HepG2 (cell line): ENCODE data around the gene SPEM2. TPM values are rescaled to one million over a fixed set of nuclear protein-coding genes. Genes with fewer than 3 reads are reported as not detected.
A peak's percentile ranks its signal among the peaks of the same experiment; 100 is the strongest.

Source experiments
- BRCA1 ChIP-seq: sonication (generic); formaldehyde crosslinking; IDR thresholded peaks from 2 replicates; pipeline ENCODE4 v1.4.0; 2020; ENCODE audit warnings: missing genetic modification reagents
- HNF1B ChIP-seq: sonication (generic); formaldehyde crosslinking; IDR thresholded peaks from 2 replicates; pipeline ENCODE4 v1.5.1; 2020; ENCODE audit warnings: mild to moderate bottlenecking, moderate library complexity, missing genetic modification reagents
- PHF20 ChIP-seq: sonication (generic); formaldehyde crosslinking; IDR thresholded peaks from 2 replicates; pipeline ENCODE4 v1.5.0; 2020; ENCODE audit warnings: mild to moderate bottlenecking, missing genetic modification reagents
- RBFOX2 ChIP-seq: fragments of 200-400 bp; formaldehyde crosslinking; IDR thresholded peaks from 2 replicates; pipeline ENCODE4 v1.6.1; 2017; ENCODE audit warnings: low read depth, mild to moderate bottlenecking, low read length
- RNF219 ChIP-seq: sonication (generic); formaldehyde crosslinking; IDR thresholded peaks from 2 replicates; pipeline ENCODE4 v1.5.0; 2020; ENCODE audit warnings: mild to moderate bottlenecking, missing genetic modification reagents
- SYNCRIP ChIP-seq: fragments of 200-400 bp; formaldehyde crosslinking; IDR thresholded peaks from 2 replicates; pipeline ENCODE4 v1.6.1; 2018; ENCODE audit warnings: mild to moderate bottlenecking, low read depth, low read length; ENCODE audit not compliant: insufficient read depth
- TGIF2 ChIP-seq: IDR thresholded peaks from 2 replicates; pipeline ENCODE4 v1.6.1; 2016; ENCODE audit warnings: control low read depth, missing compliant biosample characterization
- TRIM22 ChIP-seq: fragments of 450-650 bp; IDR thresholded peaks from 2 replicates; pipeline ENCODE4 v1.6.1; 2017
- UBTF ChIP-seq: sonication (generic); formaldehyde crosslinking; IDR thresholded peaks from 2 replicates; pipeline ENCODE4 v1.4.0; 2020; ENCODE audit warnings: mild to moderate bottlenecking, missing genetic modification reagents
- ZFX ChIP-seq: sonication (generic); formaldehyde crosslinking; IDR thresholded peaks from 2 replicates; pipeline ENCODE4 v1.4.0; 2020; ENCODE audit warnings: mild to moderate bottlenecking, low read depth, missing genetic modification reagents, moderate library complexity
- ZNF563 ChIP-seq: sonication (generic); formaldehyde crosslinking; IDR thresholded peaks from 2 replicates; pipeline ENCODE4 v1.8.0; 2022; ENCODE audit warnings: mild to moderate bottlenecking, moderate library complexity, missing genetic modification reagents
- ZNF891 ChIP-seq: sonication (generic); formaldehyde crosslinking; IDR thresholded peaks from 2 replicates; pipeline ENCODE4 v1.5.0; 2020; ENCODE audit warnings: mild to moderate bottlenecking, missing genetic modification reagents
- ZSCAN31 ChIP-seq: sonication (generic); formaldehyde crosslinking; IDR thresholded peaks from 2 replicates; pipeline ENCODE4 v1.5.0; 2020; ENCODE audit warnings: low read depth, mild to moderate bottlenecking, missing genetic modification reagents
- polyA plus RNA-seq, 8 experiments: library from polyadenylated mRNA; depleted of rRNA in 3 of 8; stranded (reverse) in 7 of 8; unstranded in 1 of 8; fragments of >200 nt; fragmentation: Illumina TruSeq in 4 of 8; extraction: Trizol in 4 of 8; gene quantifications; 2 replicates each; pipeline versions ENCODE4 v1.2.1 to v1.2.3, GENCODE V29; 2011 to 2016; ENCODE audit warnings: low read depth in 4 of 8, missing spikeins in 1 of 8, mixed read lengths in 1 of 8; ENCODE audit not compliant: insufficient read depth in 1 of 8
- total RNA-seq, 5 experiments: library from RNA; depleted of rRNA; stranded (reverse); fragments of >200 nt; fragmentation: Illumina TruSeq; extraction: Trizol; gene quantifications; 2 replicates each; pipeline ENCODE4 v1.2.3, GENCODE V29; 2016; ENCODE audit warnings: low read depth in 1 of 5
- TF ChIP-seq, protein P1 (sequence below): sonication (generic); IDR thresholded peaks from 2 replicates; pipeline ENCODE4 v1.6.1; 2016; ENCODE audit warnings: low read depth, borderline replicate concordance
- TF ChIP-seq, protein P2 (sequence below): sonication (generic); formaldehyde crosslinking; IDR thresholded peaks from 2 replicates; pipeline ENCODE4 v1.5.0; 2020; ENCODE audit warnings: mild to moderate bottlenecking, missing genetic modification reagents, moderate library complexity

Gene SPEM2
- total and polyA plus RNA-seq, 2 of the 13 experiments (the other 11 are each of a cell fraction or from before 2014, with no cell fraction given) = not detected

DNA sequence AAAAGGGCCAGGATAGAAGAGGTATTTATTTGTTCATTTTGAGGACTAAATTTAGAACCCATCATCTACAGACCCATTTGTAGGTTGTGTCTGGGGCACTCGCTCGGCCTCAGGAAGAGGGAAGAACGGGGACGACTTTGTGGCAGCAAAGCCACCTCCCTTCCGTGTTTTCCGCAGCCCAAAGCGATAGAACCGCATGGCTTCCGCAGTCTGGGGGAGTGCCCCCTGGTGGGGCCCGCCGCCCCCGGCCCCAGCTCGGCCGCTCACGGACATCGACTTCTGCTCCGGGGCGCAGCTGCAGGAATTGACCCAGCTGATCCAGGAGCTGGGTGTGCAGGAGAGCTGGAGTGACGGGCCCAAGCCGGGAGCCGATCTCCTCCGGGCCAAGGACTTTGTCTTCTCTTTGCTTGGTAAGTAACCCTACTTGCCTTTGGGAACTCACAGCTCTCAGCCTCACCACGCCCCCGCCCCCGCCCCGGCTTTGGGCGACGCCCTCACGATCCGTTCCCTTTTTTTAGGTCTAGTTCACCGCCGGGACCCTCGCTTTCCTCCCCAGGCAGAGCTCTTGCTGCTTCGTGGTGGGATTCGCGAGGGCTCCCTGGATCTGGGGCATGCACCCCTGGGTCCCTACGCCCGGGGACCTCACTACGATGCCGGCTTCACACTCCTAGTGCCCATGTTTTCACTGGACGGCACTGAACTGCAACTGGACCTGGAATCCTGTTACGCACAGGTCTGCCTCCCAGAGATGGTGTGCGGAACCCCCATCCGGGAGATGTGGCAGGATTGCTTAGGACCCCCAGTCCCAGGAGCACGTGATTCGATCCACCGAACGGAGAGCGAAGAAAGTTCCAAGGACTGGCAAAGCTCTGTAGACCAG lies 10.5 kb downstream of the SPEM2 start (continued):
- no peak for TF ChIP-seq SYNCRIP
- peak; percentile 50; the same call in 1 of the 2 replicates for TF ChIP-seq ZSCAN31 (CRISPR knock-in tag)
- peak; percentile 16; the same call in 1 of the 2 replicates for TF ChIP-seq TGIF2 (CRISPR knock-in tag)
- TF ChIP-seq RBFOX2 = 0 out of 2 replicates have a peak, but pooled peaks have one; percentile 45
- TF ChIP-seq RNF219 (CRISPR knock-in tag) = no peak
- 0 out of 2 replicates have a peak, but pooled peaks have one; percentile 36 for TF ChIP-seq HNF1B
- TF ChIP-seq ZFX (CRISPR knock-in tag) = peak; percentile 13; the same call in 1 of the 2 replicates
- TF ChIP-seq UBTF (CRISPR knock-in tag) = 0 out of 2 replicates have a peak, but pooled peaks have one; percentile 51
- TF ChIP-seq, protein P1, sequence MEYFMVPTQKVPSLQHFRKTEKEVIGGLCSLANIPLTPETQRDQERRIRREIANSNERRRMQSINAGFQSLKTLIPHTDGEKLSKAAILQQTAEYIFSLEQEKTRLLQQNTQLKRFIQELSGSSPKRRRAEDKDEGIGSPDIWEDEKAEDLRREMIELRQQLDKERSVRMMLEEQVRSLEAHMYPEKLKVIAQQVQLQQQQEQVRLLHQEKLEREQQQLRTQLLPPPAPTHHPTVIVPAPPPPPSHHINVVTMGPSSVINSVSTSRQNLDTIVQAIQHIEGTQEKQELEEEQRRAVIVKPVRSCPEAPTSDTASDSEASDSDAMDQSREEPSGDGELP = peak; percentile 61; the same call in 1 of the 2 replicates
- TF ChIP-seq, protein P2, sequence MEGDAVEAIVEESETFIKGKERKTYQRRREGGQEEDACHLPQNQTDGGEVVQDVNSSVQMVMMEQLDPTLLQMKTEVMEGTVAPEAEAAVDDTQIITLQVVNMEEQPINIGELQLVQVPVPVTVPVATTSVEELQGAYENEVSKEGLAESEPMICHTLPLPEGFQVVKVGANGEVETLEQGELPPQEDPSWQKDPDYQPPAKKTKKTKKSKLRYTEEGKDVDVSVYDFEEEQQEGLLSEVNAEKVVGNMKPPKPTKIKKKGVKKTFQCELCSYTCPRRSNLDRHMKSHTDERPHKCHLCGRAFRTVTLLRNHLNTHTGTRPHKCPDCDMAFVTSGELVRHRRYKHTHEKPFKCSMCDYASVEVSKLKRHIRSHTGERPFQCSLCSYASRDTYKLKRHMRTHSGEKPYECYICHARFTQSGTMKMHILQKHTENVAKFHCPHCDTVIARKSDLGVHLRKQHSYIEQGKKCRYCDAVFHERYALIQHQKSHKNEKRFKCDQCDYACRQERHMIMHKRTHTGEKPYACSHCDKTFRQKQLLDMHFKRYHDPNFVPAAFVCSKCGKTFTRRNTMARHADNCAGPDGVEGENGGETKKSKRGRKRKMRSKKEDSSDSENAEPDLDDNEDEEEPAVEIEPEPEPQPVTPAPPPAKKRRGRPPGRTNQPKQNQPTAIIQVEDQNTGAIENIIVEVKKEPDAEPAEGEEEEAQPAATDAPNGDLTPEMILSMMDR (CRISPR knock-in tag) = peak; percentile 56
- peak; percentile 60; the same call in 1 of the 2 replicates for TF ChIP-seq ZNF891 (CRISPR knock-in tag)
- no peak for TF ChIP-seq BRCA1 (CRISPR knock-in tag)
- no peak; the same call in 1 of the 2 replicates for TF ChIP-seq PHF20 (CRISPR knock-in tag)
- 0 out of 2 replicates have a peak, but pooled peaks have one; percentile 33 for TF ChIP-seq ZNF563 (CRISPR knock-in tag)
- no peak for TF ChIP-seq TRIM22
